ENCODE measurements around the gene JPH3.
A peak's percentile ranks its signal among the peaks of the same experiment; 100 is the strongest.

JPH3 gene

GRCh38 chr16:87735270-87736007, 133.1 kb downstream of the JPH3 start:
- H3K4me1 ChIP-seq (ENCODE audit: control insufficient read depth, low read length): peaks cover 19% of the 10 kb centered on the region
- H3K9me3 ChIP-seq (ENCODE audit: control insufficient read depth, insufficient read depth, low read length): no peaks in the 10 kb centered on the region
- H3K36me3 ChIP-seq (ENCODE audit: control insufficient read depth, low read length): peaks cover 78% of the 10 kb centered on the region
- H3K27ac ChIP-seq (ENCODE audit: low read depth, low read length): no peak overlapping the region
- no peaks in the 10 kb centered on the region for H4K20me1 ChIP-seq (ENCODE audit: control insufficient read depth, insufficient read depth, low read depth, low read length)
- H3K79me2 ChIP-seq (ENCODE audit: control insufficient read depth, low read length): peaks cover 87% of the 10 kb centered on the region
- H3K4me3 ChIP-seq (ENCODE audit: low read length): no peak overlapping the region
- no peaks in the 10 kb centered on the region for H3K9me2 ChIP-seq (replicated peaks; ENCODE audit: control insufficient read depth, low read length)
- H3F3A ChIP-seq (ENCODE audit: control insufficient read depth, insufficient read depth): peaks cover 7% of the 10 kb centered on the region; the same call in 1 of the 2 replicates
- TF ChIP-seq, protein P1, sequence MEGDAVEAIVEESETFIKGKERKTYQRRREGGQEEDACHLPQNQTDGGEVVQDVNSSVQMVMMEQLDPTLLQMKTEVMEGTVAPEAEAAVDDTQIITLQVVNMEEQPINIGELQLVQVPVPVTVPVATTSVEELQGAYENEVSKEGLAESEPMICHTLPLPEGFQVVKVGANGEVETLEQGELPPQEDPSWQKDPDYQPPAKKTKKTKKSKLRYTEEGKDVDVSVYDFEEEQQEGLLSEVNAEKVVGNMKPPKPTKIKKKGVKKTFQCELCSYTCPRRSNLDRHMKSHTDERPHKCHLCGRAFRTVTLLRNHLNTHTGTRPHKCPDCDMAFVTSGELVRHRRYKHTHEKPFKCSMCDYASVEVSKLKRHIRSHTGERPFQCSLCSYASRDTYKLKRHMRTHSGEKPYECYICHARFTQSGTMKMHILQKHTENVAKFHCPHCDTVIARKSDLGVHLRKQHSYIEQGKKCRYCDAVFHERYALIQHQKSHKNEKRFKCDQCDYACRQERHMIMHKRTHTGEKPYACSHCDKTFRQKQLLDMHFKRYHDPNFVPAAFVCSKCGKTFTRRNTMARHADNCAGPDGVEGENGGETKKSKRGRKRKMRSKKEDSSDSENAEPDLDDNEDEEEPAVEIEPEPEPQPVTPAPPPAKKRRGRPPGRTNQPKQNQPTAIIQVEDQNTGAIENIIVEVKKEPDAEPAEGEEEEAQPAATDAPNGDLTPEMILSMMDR (IDR thresholded peaks at IDR 0.05; ENCODE audit: low read depth, low read length, poor library complexity, severe bottlenecking): peak; percentile 27
- no peak for TF ChIP-seq EZH2phosphoT487 (IDR thresholded peaks at IDR 0.05; ENCODE audit: borderline replicate concordance, low read length)
- H3K4me2 ChIP-seq (ENCODE audit: low read length): no peak overlapping the region
- no peaks in the 10 kb centered on the region for H3K27me3 ChIP-seq (ENCODE audit: control insufficient read depth, low read length)

- H3K36me3 ChIP-seq (ENCODE audit: control insufficient read depth, low read length): peaks cover 79% of the 10 kb centered on the region
- H3K79me2 ChIP-seq (ENCODE audit: control insufficient read depth, low read length): peaks cover 89% of the 10 kb centered on the region
- H3F3A ChIP-seq (ENCODE audit: control insufficient read depth, insufficient read depth): peaks cover 4% of the 10 kb centered on the region; the same call in 1 of the 2 replicates
- H3K4me1 ChIP-seq (ENCODE audit: control insufficient read depth, low read length): peaks cover 17% of the 10 kb centered on the region
- no peaks in the 10 kb centered on the region for H3K9me3 ChIP-seq (ENCODE audit: control insufficient read depth, insufficient read depth, low read length)
- H4K20me1 ChIP-seq (ENCODE audit: control insufficient read depth, insufficient read depth, low read depth, low read length): no peaks in the 10 kb centered on the region
- H3K4me2 ChIP-seq (ENCODE audit: low read length): no peak overlapping the region
- H3K27me3 ChIP-seq (ENCODE audit: control insufficient read depth, low read length): no peaks in the 10 kb centered on the region
- H3K4me3 ChIP-seq (ENCODE audit: low read length): no peak overlapping the region
- no peak overlapping the region for H3K27ac ChIP-seq (ENCODE audit: low read depth, low read length)
- H3K9me2 ChIP-seq (replicated peaks; ENCODE audit: control insufficient read depth, low read length): no peaks in the 10 kb centered on the region
- TF ChIP-seq EZH2phosphoT487 (IDR thresholded peaks at IDR 0.05; ENCODE audit: borderline replicate concordance, low read length): no peak
- TF ChIP-seq, protein P1 (IDR thresholded peaks at IDR 0.05; ENCODE audit: low read depth, low read length, poor library complexity, severe bottlenecking): no peak
Observed at GRCh38 chr16:87736008-87736382, 133.7 kb downstream of the JPH3 start.

GRCh38 chr16:87739801-87740200, 137.5 kb downstream of the JPH3 start:
- Histone ChIP-seq H3F3A (ENCODE audit: control insufficient read depth, insufficient read depth) (no peaks in the 10 kb centered on the region), H3K9me2 (replicated peaks; ENCODE audit: control insufficient read depth, low read length) (no peaks in the 10 kb centered on the region), H3K4me3 (ENCODE audit: low read length) (no peak overlapping the region), H3K4me1 (ENCODE audit: control insufficient read depth, low read length) (no peaks in the 10 kb centered on the region), H4K20me1 (ENCODE audit: control insufficient read depth, insufficient read depth, low read depth, low read length) (no peaks in the 10 kb centered on the region), H3K36me3 (ENCODE audit: control insufficient read depth, low read length) (peaks cover 76% of the 10 kb centered on the region), H3K27me3 (ENCODE audit: control insufficient read depth, low read length) (no peaks in the 10 kb centered on the region), H3K79me2 (ENCODE audit: control insufficient read depth, low read length) (peaks cover 89% of the 10 kb centered on the region), H3K4me2 (ENCODE audit: low read length) (no peak overlapping the region), H3K9me3 (ENCODE audit: control insufficient read depth, insufficient read depth, low read length) (no peaks in the 10 kb centered on the region), H3K27ac (ENCODE audit: low read depth, low read length) (no peak overlapping the region)
- TF ChIP-seq EZH2phosphoT487 (IDR thresholded peaks at IDR 0.05; ENCODE audit: borderline replicate concordance, low read length): no peak
- TF ChIP-seq, protein P1 (IDR thresholded peaks at IDR 0.05; ENCODE audit: low read depth, low read length, poor library complexity, severe bottlenecking): no peak

Measured in DOHH2 (cell line).